HG02763 (cell line): ENCODE measurements around the gene CTTN.
"Not testable (repeated sequence)": the region's sequence is repeated elsewhere in the genome, so short reads cannot be mapped to it uniquely, and the experiment has no call there.

Source experiments
- ATAC-seq: cut with Tn5 transposase; IDR thresholded peaks from one replicate; pipeline ENCODE4 v1.9.1; 2021; ENCODE audit warnings: mild to moderate bottlenecking, moderate library complexity; ENCODE audit not compliant: unreplicated experiment

Gene CTTN

GRCh38 chr11:70378506-70379134 lies 19.7 kb upstream of the CTTN start:
- ATAC-seq = no peak

GRCh38 chr11:70381350-70381749 lies 17.0 kb upstream of the CTTN start:
- no peak for ATAC-seq

GRCh38 chr11:70381872-70382861 lies 16.2 kb upstream of the CTTN start:
- no peak for ATAC-seq

- ATAC-seq = no peak
Observed at GRCh38 chr11:70383664-70384565, 14.4 kb upstream of the CTTN start.

- no peak for ATAC-seq
Observed at GRCh38 chr11:70384566-70385152, 13.7 kb upstream of the CTTN start.

- no peak for ATAC-seq
Observed at GRCh38 chr11:70387564-70387963, 10.8 kb upstream of the CTTN start.

GRCh38 chr11:70389201-70389600 lies 9.1 kb upstream of the CTTN start:
- no peak for ATAC-seq

- ATAC-seq = not testable (repeated sequence)
Observed at GRCh38 chr11:70390882-70391281, 7.4 kb upstream of the CTTN start.

GRCh38 chr11:70394211-70394950 lies 3.9 kb upstream of the CTTN start:
- ATAC-seq = no peak

- no peak for ATAC-seq
Observed at GRCh38 chr11:70397336-70397982, 870 bp upstream of the CTTN start.

GRCh38 chr11:70398834-70399680 lies 728 bp downstream of the CTTN start:
- no peak for ATAC-seq

- ATAC-seq = no peak
Observed at GRCh38 chr11:70399681-70400112, 1.4 kb downstream of the CTTN start.

- no peak for ATAC-seq
Observed at GRCh38 chr11:70400643-70401042, 2.3 kb downstream of the CTTN start.

- no peak for ATAC-seq
Observed at GRCh38 chr11:70402016-70402415, 3.7 kb downstream of the CTTN start.

- no peak for ATAC-seq
Observed at GRCh38 chr11:70402685-70403084, 4.4 kb downstream of the CTTN start.

GRCh38 chr11:70404244-70404643 lies 5.9 kb downstream of the CTTN start:
- ATAC-seq = no peak

- no peak for ATAC-seq
Observed at GRCh38 chr11:70405679-70406395, 7.5 kb downstream of the CTTN start.

GRCh38 chr11:70407121-70407520 lies 8.8 kb downstream of the CTTN start:
- ATAC-seq = no peak
